ENCODE measurements around the gene FBXL19. TPM values are rescaled to one million over a fixed set of nuclear protein-coding genes. Genes with fewer than 3 reads are reported as not detected.
A peak's percentile ranks its signal among the peaks of the same experiment; 100 is the strongest.

The FBXL19 gene
- total RNA-seq, 1 experiment from 2014 or later, result 89.8 TPM

DNA sequence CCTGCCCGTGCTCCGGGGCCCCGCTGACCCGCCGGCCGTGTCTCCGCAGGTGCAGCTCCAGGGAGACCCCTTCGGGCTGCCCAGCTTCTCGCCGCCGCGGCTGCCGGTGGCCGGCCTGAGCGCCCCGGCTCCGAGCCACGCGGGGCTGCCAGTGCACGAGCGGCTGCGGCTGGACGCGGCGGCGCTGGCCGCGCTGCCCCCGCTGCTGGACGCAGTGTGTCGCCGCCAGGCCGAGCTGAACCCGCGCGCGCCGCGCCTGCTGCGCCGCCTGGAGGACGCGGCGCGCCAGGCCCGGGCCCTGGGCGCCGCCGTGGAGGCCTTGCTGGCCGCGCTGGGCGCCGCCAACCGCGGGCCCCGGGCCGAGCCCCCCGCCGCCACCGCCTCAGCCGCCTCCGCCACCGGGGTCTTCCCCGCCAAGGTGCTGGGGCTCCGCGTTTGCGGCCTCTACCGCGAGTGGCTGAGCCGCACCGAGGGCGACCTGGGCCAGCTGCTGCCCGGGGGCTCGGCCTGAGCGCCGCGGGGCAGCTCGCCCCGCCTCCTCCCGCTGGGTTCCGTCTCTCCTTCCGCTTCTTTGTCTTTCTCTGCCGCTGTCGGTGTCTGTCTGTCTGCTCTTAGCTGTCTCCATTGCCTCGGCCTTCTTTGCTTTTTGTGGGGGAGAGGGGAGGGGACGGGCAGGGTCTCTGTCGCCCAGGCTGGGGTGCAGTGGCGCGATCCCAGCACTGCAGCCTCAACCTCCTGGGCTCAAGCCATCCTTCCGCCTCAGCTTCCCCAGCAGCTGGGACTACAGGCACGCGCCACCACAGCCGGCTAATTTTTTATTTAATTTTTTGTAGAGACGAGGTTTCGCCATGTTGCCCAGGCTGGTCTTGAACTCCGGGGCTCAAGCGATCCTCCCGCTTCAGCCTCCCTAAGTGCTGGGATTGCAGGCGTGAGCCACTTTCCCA lies 21.1 kb upstream of the FBXL19 start:
- H3K4me3 ChIP-seq (ENCODE audit: insufficient read depth, low read depth, low read length), result peak overlapping the region; percentile 44
- H3K27me3 ChIP-seq (ENCODE audit: control insufficient read depth, insufficient read depth, low read length), result no peaks in the 10 kb centered on the region; the same call in 1 of the 2 replicates
- DNase-seq, result peak; percentile 96
- no peaks in the 10 kb centered on the region for H3K36me3 ChIP-seq (replicated peaks; ENCODE audit: control insufficient read depth, insufficient read depth, low read length)

- Histone ChIP-seq H3K27me3 (ENCODE audit: control insufficient read depth, insufficient read depth, low read length) (no peaks in the 10 kb centered on the region; the same call in 1 of the 2 replicates), H3K4me3 (ENCODE audit: insufficient read depth, low read depth, low read length) (no peak overlapping the region), H3K36me3 (replicated peaks; ENCODE audit: control insufficient read depth, insufficient read depth, low read length) (no peaks in the 10 kb centered on the region)
- DNase-seq, result peak; percentile 60
These were observed 20.4 kb upstream of the FBXL19 start for GRCh38 chr16:30903002-30903401.

DNA sequence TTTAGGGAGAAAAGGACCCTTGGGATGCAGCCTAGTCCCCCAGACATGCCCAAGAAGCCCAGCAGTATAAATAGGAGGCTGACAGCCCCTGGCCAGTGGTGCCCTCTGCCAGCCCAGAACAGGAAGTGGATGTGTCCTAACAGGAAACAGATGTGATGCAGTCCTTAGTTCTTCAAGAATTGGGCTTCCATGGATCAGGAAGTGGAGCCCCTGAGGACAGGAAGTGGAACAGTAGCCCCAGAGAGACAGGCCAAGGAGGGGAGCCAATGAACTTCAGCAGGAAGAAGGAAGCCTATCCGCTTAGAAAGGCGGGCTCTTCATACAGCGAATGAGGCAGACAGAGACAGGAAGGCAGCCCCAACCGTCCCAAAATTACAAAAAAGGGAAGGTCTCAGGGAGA lies 19.8 kb upstream of the FBXL19 start:
- Histone ChIP-seq H3K27me3 (ENCODE audit: control insufficient read depth, insufficient read depth, low read length) (no peaks in the 10 kb centered on the region; the same call in 1 of the 2 replicates), H3K4me3 (ENCODE audit: insufficient read depth, low read depth, low read length) (no peak overlapping the region), H3K36me3 (replicated peaks; ENCODE audit: control insufficient read depth, insufficient read depth, low read length) (no peaks in the 10 kb centered on the region)
- DNase-seq, result peak; percentile 37

- Histone ChIP-seq H3K27me3 (ENCODE audit: control insufficient read depth, insufficient read depth, low read length) (no peaks in the 10 kb centered on the region; the same call in 1 of the 2 replicates), H3K4me3 (ENCODE audit: insufficient read depth, low read depth, low read length) (no peak overlapping the region), H3K36me3 (replicated peaks; ENCODE audit: control insufficient read depth, insufficient read depth, low read length) (no peaks in the 10 kb centered on the region)
- peak; percentile 26 for DNase-seq
These were observed 19.1 kb upstream of the FBXL19 start for GRCh38 chr16:30904114-30904780.

DNA sequence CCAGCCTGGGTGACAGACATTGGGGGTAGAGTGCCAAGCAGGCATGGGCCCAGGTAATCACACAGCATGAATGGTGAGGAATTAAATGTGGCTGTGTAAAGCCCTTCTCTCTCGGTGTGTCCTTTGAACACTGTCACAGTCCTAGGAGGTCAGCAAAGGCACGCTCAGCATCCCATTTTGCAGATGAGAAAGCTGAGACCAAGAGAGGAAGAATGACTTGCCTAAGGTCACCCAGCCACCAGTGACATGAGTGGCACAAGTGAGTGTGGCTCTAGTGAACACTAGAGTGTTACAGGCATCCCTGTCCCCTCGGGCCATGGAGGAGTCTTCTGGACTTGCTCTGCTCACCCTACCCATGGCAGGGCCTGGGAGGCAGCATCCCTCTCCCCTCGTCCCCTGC lies 16.3 kb upstream of the FBXL19 start:
- Histone ChIP-seq H3K36me3 (replicated peaks; ENCODE audit: control insufficient read depth, insufficient read depth, low read length) (no peaks in the 10 kb centered on the region), H3K4me3 (ENCODE audit: insufficient read depth, low read depth, low read length) (no peak overlapping the region), H3K27me3 (ENCODE audit: control insufficient read depth, insufficient read depth, low read length) (no peaks in the 10 kb centered on the region; the same call in 1 of the 2 replicates)
- no peak for DNase-seq

DNA sequence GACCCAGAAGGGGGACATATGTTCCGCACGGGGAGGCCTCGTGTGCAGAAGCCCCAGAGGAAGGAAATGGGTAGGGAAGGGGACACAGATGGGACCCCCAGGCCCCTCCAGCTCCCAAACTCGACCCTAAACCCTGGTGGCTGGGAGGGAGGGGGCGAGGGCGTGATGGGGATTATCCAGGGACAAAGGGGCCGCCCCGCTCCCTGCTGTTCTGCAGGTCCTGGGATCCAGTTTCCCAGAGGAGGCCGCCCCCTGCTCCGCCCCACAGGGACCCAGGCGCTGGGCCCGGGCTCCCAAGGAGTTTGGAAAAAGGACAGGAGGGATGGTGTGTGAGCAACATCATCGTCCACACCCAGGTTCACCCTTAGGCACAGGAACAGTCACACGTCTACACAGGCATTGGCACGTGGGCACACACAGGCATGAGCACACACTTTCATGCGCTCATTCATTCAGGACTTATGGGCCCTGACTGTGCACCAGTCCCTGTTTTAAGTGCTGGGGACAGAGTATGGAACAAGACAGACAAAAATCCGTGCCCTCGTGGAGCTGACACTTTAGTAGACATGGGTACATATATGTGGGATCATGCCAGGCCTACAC lies 12.8 kb upstream of the FBXL19 start:
- Histone ChIP-seq H3K27me3 (ENCODE audit: control insufficient read depth, insufficient read depth, low read length) (no peaks in the 10 kb centered on the region; the same call in 1 of the 2 replicates), H3K4me3 (ENCODE audit: insufficient read depth, low read depth, low read length) (no peak overlapping the region), H3K36me3 (replicated peaks; ENCODE audit: control insufficient read depth, insufficient read depth, low read length) (no peaks in the 10 kb centered on the region)
- DNase-seq, result peak; percentile 87

DNA sequence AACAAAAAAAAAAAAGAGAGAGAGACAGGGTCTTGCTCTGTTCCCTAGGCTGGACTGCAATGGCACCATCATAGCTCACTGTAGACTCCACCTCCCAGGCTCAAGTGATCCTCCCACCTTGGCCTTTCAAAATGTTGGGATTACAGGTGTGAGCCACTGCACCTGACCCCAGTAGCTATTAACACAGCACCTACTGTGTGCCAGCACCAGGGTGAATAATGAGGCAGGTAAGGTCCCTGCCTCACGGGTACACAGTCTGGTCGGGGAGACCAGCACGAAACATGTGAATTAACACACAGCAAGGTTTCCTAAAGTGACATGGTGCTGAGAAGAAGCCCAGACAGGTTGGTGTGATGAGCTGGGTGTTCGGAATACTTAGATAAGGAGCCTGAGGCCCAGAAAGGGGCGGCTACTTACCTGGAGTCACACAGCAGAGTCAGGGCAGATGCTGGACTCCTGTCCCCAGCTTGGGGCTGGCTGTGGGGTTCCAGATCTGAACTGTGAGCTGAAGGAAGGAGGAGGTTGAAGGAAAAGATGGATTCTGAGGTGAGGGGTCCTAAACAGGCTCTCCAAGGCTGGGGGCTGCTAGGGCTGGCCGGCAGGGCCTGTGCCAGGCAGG lies 10.5 kb upstream of the FBXL19 start:
- no peak overlapping the region for H3K4me3 ChIP-seq (ENCODE audit: insufficient read depth, low read depth, low read length)
- peak; percentile 23 for DNase-seq
- no peaks in the 10 kb centered on the region for H3K36me3 ChIP-seq (replicated peaks; ENCODE audit: control insufficient read depth, insufficient read depth, low read length)
- no peaks in the 10 kb centered on the region; the same call in 1 of the 2 replicates for H3K27me3 ChIP-seq (ENCODE audit: control insufficient read depth, insufficient read depth, low read length)

DNA sequence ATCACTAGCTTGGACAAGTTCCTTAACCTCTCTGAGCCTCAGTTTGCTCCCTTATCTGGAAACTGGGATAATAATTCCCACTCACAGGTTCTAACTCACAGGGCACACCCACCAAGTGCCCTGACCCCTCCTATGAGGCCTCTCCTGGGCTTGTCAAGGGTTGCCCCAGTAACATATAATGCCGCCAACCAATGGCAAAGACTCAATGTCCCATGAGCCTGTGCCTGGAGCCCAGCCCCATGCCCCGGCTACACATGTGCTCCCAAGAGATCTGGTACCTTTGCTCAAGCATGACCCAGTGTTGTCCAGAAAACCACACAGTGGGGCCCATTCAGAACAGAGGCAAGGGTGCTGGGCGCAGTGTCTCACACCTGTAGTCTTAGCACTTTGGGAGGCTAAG lies 8.5 kb upstream of the FBXL19 start:
- no peak overlapping the region for H3K4me3 ChIP-seq (ENCODE audit: insufficient read depth, low read depth, low read length)
- no peak for DNase-seq
- no peaks in the 10 kb centered on the region; the same call in 1 of the 2 replicates for H3K27me3 ChIP-seq (ENCODE audit: control insufficient read depth, insufficient read depth, low read length)
- no peaks in the 10 kb centered on the region for H3K36me3 ChIP-seq (replicated peaks; ENCODE audit: control insufficient read depth, insufficient read depth, low read length)

- Histone ChIP-seq H3K27me3 (ENCODE audit: control insufficient read depth, insufficient read depth, low read length) (no peaks in the 10 kb centered on the region), H3K36me3 (replicated peaks; ENCODE audit: control insufficient read depth, insufficient read depth, low read length) (no peaks in the 10 kb centered on the region), H3K4me3 (ENCODE audit: insufficient read depth, low read depth, low read length) (no peak overlapping the region)
- no peak for DNase-seq
These were observed 4.8 kb upstream of the FBXL19 start for GRCh38 chr16:30918614-30919013.

- Histone ChIP-seq H3K4me3 (ENCODE audit: insufficient read depth, low read depth, low read length) (no peak overlapping the region), H3K27me3 (ENCODE audit: control insufficient read depth, insufficient read depth, low read length) (no peaks in the 10 kb centered on the region), H3K36me3 (replicated peaks; ENCODE audit: control insufficient read depth, insufficient read depth, low read length) (no peaks in the 10 kb centered on the region)
- peak; percentile 8 for DNase-seq
These were observed 2.5 kb upstream of the FBXL19 start for GRCh38 chr16:30920891-30921290.

DNA sequence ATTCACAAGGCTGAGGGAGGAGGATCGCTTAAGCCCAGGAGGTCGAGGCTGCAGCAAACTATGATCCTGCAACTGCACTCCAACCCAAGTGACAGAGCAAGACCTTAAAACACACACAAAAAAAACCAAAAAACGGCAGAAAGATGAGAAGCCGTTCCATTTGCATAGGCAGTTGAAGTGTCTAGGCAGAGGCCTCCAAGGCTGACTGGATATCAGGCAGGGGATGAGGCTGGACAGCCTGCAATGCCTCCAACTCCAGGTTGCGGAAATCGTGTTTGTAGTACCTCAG lies 2.0 kb upstream of the FBXL19 start:
- DNase-seq, result no peak
- Histone ChIP-seq H3K27me3 (ENCODE audit: control insufficient read depth, insufficient read depth, low read length) (no peaks in the 10 kb centered on the region), H3K36me3 (replicated peaks; ENCODE audit: control insufficient read depth, insufficient read depth, low read length) (no peaks in the 10 kb centered on the region), H3K4me3 (ENCODE audit: insufficient read depth, low read depth, low read length) (no peak overlapping the region)

DNA sequence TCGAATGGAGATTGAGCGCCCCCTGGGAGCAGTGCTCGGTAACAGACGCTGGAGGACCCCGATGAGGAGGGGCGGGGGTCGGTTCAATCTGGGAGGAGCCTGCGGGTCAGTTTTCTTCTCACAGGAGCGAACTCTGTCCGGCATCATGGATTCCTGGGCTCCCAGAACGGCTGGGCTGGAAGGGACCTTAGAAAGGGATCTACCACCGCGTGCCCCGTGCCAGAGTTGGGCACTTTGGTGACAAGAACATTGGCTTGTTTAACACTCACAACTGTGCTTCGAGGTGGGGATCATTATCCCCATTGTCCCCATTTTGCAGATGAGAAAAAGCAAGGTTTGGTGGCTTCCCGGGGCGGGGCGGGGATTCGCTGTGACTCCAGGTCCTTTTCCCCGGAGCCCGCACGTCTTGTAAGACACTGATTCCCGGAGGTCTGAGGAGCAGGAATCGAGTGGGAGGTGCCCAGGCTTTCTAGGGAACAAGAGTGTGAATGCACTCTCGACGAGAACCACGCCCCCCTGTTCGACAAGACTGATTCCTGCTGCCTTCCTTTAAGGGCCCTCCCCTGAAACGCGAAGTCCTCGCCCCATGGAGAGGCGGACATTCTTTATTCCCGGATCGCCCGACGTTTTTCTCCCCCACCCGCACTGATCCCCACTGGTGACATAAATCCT lies 1.5 kb upstream of the FBXL19 start:
- H3K36me3 ChIP-seq (replicated peaks; ENCODE audit: control insufficient read depth, insufficient read depth, low read length), result no peaks in the 10 kb centered on the region; the same call in 1 of the 2 replicates
- peak overlapping the region; percentile 57 for H3K4me3 ChIP-seq (ENCODE audit: insufficient read depth, low read depth, low read length)
- H3K27me3 ChIP-seq (ENCODE audit: control insufficient read depth, insufficient read depth, low read length), result no peaks in the 10 kb centered on the region
- peak; percentile 94 for DNase-seq

- DNase-seq, result peak; percentile 93
- Histone ChIP-seq H3K27me3 (ENCODE audit: control insufficient read depth, insufficient read depth, low read length) (no peaks in the 10 kb centered on the region), H3K36me3 (replicated peaks; ENCODE audit: control insufficient read depth, insufficient read depth, low read length) (no peaks in the 10 kb centered on the region; the same call in 1 of the 2 replicates), H3K4me3 (ENCODE audit: insufficient read depth, low read depth, low read length) (peak overlapping the region; percentile 57)
These were observed 882 bp upstream of the FBXL19 start for GRCh38 chr16:30922420-30922959.
